OCI-LY3 (cell line): ENCODE results near the gene CENPB.

ENCODE experiments used
- H2AFZ ChIP-seq: fragments of 200-600, 300-600 bp; shearing (Covaris generic); 2 replicates; pipeline ENCODE4 v1.6.0; 2014; ENCODE audit warnings: antibody characterized with exemption, low read depth, low read length
- H3K27ac ChIP-seq: fragments of 200-600, 300-600 bp; sonication (generic); 2 replicates; pipeline ENCODE4 v1.5.1; 2014; ENCODE audit warnings: mild to moderate bottlenecking, low read length, moderate library complexity, mixed read lengths
- H3K27me3 ChIP-seq: fragments of 200-600, 300-600 bp; sonication (generic); 2 replicates; pipeline ENCODE4 v1.6.1; 2014; ENCODE audit warnings: low read depth, low read length, mixed read lengths
- H3K36me3 ChIP-seq: fragments of 200-600, 300-600 bp; sonication (generic); replicated peaks from 2 replicates; pipeline ENCODE3; 2014; ENCODE audit warnings: low read depth, low read length, mixed read lengths
- H3K4me1 ChIP-seq: fragments of 300-600, 200-600 bp; sonication (generic); 2 replicates; pipeline ENCODE4 v1.6.1; 2014; ENCODE audit warnings: low read length, mixed read lengths
- H3K4me2 ChIP-seq: fragments of 200-600, 300-600 bp; sonication (generic); 2 replicates; pipeline ENCODE4 v1.6.1; 2014; ENCODE audit warnings: low read length, mixed read lengths
- H3K4me3 ChIP-seq: fragments of 300-600, 200-600 bp; sonication (generic); 2 replicates; pipeline ENCODE4 v1.5.1; 2014; ENCODE audit warnings: antibody characterized with exemption, mild to moderate bottlenecking, low read length, moderate library complexity
- H3K79me2 ChIP-seq: fragments of 300-600, 200-600 bp; shearing (Covaris generic); 2 replicates; pipeline ENCODE4 v1.6.1; 2014; ENCODE audit warnings: mild to moderate bottlenecking, low read length, mixed read lengths
- H3K9ac ChIP-seq: fragments of 300-600, 200-600 bp; shearing (Covaris generic); 2 replicates; pipeline ENCODE4 v1.6.0; 2014; ENCODE audit warnings: mild to moderate bottlenecking, low read length, moderate library complexity
- H3K9me3 ChIP-seq: fragments of 200-600, 300-600 bp; shearing (Covaris generic); 2 replicates; pipeline ENCODE4 v1.6.1; 2014; ENCODE audit warnings: low read length, mixed read lengths; ENCODE audit not compliant: insufficient read depth
- H4K20me1 ChIP-seq: fragments of 200-600, 300-600 bp; sonication (generic); 2 replicates; pipeline ENCODE4 v1.6.1; 2016; ENCODE audit warnings: low read length, mixed read lengths; ENCODE audit not compliant: insufficient read depth
- EZH2phosphoT487 ChIP-seq: fragments of 200-600 bp; shearing (Covaris generic); IDR thresholded peaks from 2 replicates; pipeline ENCODE4 v1.6.1; 2018; ENCODE audit warnings: antibody characterized with exemption, mixed run types, low read depth
- TF ChIP-seq, protein P1 (sequence below): fragments of 200-600, 300-600 bp; sonication (generic); IDR thresholded peaks from 2 replicates; pipeline ENCODE4 v1.5.1; 2014; ENCODE audit warnings: antibody characterized with exemption, low read length, low read depth

Gene CENPB

DNA sequence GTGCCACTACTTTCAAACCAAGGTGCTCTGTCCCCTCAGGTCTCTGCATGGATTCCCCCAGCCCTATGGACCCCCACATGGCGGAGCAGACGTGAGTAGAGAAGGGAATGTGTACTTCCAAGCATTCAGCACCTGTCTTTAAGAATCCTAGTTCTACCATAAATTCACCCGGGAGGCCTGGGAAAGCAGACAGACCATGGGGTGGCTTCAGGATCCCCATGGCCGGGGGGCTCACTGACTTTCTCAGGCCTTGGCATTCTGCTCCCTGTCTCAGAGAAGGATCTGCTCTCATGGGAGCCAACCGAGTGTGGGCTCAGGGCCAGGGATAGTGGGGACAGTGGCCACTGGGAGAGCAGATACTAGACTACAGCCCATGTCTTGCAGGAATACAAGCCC, 11.8 kb upstream of the CENPB start:
- no peaks in the 10 kb centered on the region for H3K27me3 ChIP-seq
- no peak overlapping the region for H2AFZ ChIP-seq
- no peak overlapping the region for H3K9ac ChIP-seq
- no peak overlapping the region for H3K4me3 ChIP-seq
- H4K20me1 ChIP-seq = no peaks in the 10 kb centered on the region
- peaks cover 33% of the 10 kb centered on the region for H3K36me3 ChIP-seq
- no peaks in the 10 kb centered on the region for H3K9me3 ChIP-seq
- no peak overlapping the region for H3K27ac ChIP-seq
- H3K4me2 ChIP-seq = no peak overlapping the region
- TF ChIP-seq, protein P1, sequence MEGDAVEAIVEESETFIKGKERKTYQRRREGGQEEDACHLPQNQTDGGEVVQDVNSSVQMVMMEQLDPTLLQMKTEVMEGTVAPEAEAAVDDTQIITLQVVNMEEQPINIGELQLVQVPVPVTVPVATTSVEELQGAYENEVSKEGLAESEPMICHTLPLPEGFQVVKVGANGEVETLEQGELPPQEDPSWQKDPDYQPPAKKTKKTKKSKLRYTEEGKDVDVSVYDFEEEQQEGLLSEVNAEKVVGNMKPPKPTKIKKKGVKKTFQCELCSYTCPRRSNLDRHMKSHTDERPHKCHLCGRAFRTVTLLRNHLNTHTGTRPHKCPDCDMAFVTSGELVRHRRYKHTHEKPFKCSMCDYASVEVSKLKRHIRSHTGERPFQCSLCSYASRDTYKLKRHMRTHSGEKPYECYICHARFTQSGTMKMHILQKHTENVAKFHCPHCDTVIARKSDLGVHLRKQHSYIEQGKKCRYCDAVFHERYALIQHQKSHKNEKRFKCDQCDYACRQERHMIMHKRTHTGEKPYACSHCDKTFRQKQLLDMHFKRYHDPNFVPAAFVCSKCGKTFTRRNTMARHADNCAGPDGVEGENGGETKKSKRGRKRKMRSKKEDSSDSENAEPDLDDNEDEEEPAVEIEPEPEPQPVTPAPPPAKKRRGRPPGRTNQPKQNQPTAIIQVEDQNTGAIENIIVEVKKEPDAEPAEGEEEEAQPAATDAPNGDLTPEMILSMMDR = no peak
- no peak for TF ChIP-seq EZH2phosphoT487
- H3K79me2 ChIP-seq = peaks cover 8% of the 10 kb centered on the region
- peaks cover 31% of the 10 kb centered on the region for H3K4me1 ChIP-seq

DNA sequence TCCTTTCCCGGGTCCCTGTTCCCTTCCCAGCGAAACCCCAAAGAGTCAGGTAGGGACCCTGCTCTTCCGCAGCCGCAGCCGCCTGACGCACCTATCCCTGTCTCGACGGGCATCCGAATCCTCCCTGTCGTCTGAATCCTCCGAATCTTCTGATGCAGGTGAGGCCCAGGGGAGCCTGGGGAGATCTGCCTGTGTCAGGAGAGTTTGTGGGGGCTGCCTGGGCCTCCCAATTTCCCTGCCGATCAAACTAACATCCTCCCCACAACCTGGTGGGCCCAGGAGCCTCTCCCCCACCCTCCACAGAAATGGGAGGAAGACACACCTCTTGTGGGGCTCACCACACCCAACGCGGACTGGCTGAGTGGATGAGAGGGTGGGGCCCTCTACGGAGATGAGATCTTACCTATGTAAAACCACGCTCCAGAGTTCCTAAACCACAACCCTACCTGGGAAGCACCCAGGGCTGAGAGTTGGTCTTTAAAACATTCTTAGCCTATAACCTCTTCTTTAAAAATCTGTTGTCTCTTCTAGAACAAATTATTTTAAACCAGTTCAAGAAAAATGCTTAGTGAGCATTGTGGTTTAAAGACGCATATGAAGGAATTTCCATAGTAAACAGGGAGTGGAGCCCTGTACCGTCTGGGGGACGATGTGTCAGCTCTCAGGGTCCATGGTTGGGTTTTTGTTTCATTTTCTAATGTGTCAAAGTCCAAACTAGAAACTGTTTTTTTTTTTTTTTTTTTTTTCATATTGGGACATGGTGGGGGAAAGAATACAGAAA, 11.2 kb upstream of the CENPB start:
- no peak for TF ChIP-seq EZH2phosphoT487
- TF ChIP-seq, protein P1 = no peak
- H2AFZ ChIP-seq = no peak overlapping the region
- peak overlapping the region; percentile 68 for H3K4me2 ChIP-seq
- no peaks in the 10 kb centered on the region for H3K27me3 ChIP-seq
- peaks cover 31% of the 10 kb centered on the region for H3K4me1 ChIP-seq
- peaks cover 8% of the 10 kb centered on the region for H3K79me2 ChIP-seq
- no peak overlapping the region for H3K27ac ChIP-seq
- H3K9me3 ChIP-seq = no peaks in the 10 kb centered on the region
- H3K36me3 ChIP-seq = peaks cover 27% of the 10 kb centered on the region
- peak overlapping the region; percentile 86 for H3K4me3 ChIP-seq
- H3K9ac ChIP-seq = no peak overlapping the region
- no peaks in the 10 kb centered on the region for H4K20me1 ChIP-seq

- H3K9ac ChIP-seq = peak overlapping the region; percentile 73
These were observed 10.6 kb upstream of the CENPB start for GRCh38 chr20:3797226-3797545.

GRCh38 chr20:3796477-3797225, 10.1 kb upstream of the CENPB start:
- Histone ChIP-seq H3K27me3 (no peaks in the 10 kb centered on the region), H3K9ac (peak overlapping the region; percentile 73), H3K79me2 (peaks cover 8% of the 10 kb centered on the region), H3K4me3 (peak overlapping the region; percentile 86), H3K36me3 (peaks cover 19% of the 10 kb centered on the region), H3K9me3 (no peaks in the 10 kb centered on the region), H4K20me1 (no peaks in the 10 kb centered on the region), H3K4me1 (peaks cover 26% of the 10 kb centered on the region), H3K4me2 (peak overlapping the region; percentile 68), H3K27ac (peak overlapping the region; percentile 10; the same call in 1 of the 2 replicates), H2AFZ (no peak overlapping the region)
- TF ChIP-seq, protein P1 = no peak
- TF ChIP-seq EZH2phosphoT487 = no peak

More at GRCh38 chr20:3797226-3797545, 10.6 kb upstream of the CENPB start:
- peak overlapping the region; percentile 68 for H3K4me2 ChIP-seq
- no peaks in the 10 kb centered on the region for H4K20me1 ChIP-seq
- no peak for TF ChIP-seq EZH2phosphoT487
- TF ChIP-seq, protein P1 = no peak
- H3K9me3 ChIP-seq = no peaks in the 10 kb centered on the region
- H2AFZ ChIP-seq = no peak overlapping the region
- H3K79me2 ChIP-seq = peaks cover 8% of the 10 kb centered on the region
- H3K36me3 ChIP-seq = peaks cover 21% of the 10 kb centered on the region
- no peaks in the 10 kb centered on the region for H3K27me3 ChIP-seq
- peak overlapping the region; percentile 86 for H3K4me3 ChIP-seq
- H3K4me1 ChIP-seq = peaks cover 26% of the 10 kb centered on the region
- no peak overlapping the region for H3K27ac ChIP-seq
